Naive thymus-derived CD8-positive, alpha-beta T cell (primary cell): ENCODE data around the gene SERP1. TPM values are rescaled to one million over a fixed set of nuclear protein-coding genes. Genes with fewer than 3 reads are reported as not detected.
"Not testable (repeated sequence)": the region's sequence is repeated elsewhere in the genome, so short reads cannot be mapped to it uniquely, and the experiment has no call there.

Experiments
- ATAC-seq, 2 donors: fragments of 150-1000 bp; cut with Tn5 transposase in 1 of 2; sonication (Bioruptor Pico), chemical (Tn5 transposase) in 1 of 2; 1 replicate in 1 of 2; 2 replicates in 1 of 2; pipeline ENCODE4 v1.10.0; 2021; ENCODE audit warnings: mild to moderate bottlenecking in 2 of 2, moderate library complexity in 2 of 2
- POLR2A ChIA-PET: fragments of 350-600 bp; sonication (Branson Sonifier 250); formaldehyde crosslinking; loops from one replicate; lab custom pipeline; 2021; ENCODE audit warnings: antibody characterized with exemption; lab: Charles Lee
- DNase-seq, 10 donors: peaks; one replicate each; pipeline versions ENCODE4 v3.0.0 to v3.0.0-alpha.2; 2020 to 2022
- H3K27ac Mint-ChIP-seq, 10 donors: one replicate each; pipeline ENCODE4 v1.8.0; 2020 to 2022; ENCODE audit warnings: mild to moderate bottlenecking in 10 of 10, mixed read lengths in 10 of 10, moderate library complexity in 4 of 10, inconsistent platforms in 1 of 10
- H3K27me3 Mint-ChIP-seq, 5 donors: one replicate each; pipeline ENCODE4 v1.8.0; 2021 to 2022; ENCODE audit warnings: mixed read lengths in 5 of 5
- H3K36me3 Mint-ChIP-seq, 3 donors: one replicate each; pipeline ENCODE4 v1.8.0; 2020 to 2022; ENCODE audit warnings: mixed read lengths in 3 of 3, mild to moderate bottlenecking in 2 of 3, inconsistent platforms in 1 of 3
- H3K4me1 Mint-ChIP-seq, 4 donors: one replicate each; pipeline ENCODE4 v1.8.0; 2021 to 2022; ENCODE audit warnings: mixed read lengths in 4 of 4
- H3K4me3 Mint-ChIP-seq, 10 donors: one replicate each; pipeline ENCODE4 v1.8.0; 2020 to 2022; ENCODE audit warnings: mild to moderate bottlenecking in 10 of 10, mixed read lengths in 10 of 10, moderate library complexity in 6 of 10, inconsistent platforms in 1 of 10
- H3K9me3 Mint-ChIP-seq, 9 donors: one replicate each; pipeline ENCODE4 v1.8.0; 2020 to 2022; ENCODE audit warnings: mixed read lengths in 9 of 9, mild to moderate bottlenecking in 3 of 9, inconsistent platforms in 1 of 9, moderate library complexity in 1 of 9
- polyA plus RNA-seq, 3 donors: library from polyadenylated mRNA; unstranded; fragments of 300-500 nt; fragmentation: Illumina TruSeq; gene quantifications; one replicate each; pipeline ENCODE4 v1.2.3, GENCODE V29; 2021
- total RNA-seq, 8 experiments: library from RNA in 2 of 8; stranded (reverse) in 2 of 8; gene quantifications; one replicate each; pipeline ENCODE4 v1.2.3 and lab custom pipeline; 2021 to 2026

SERP1 gene
- total and polyA plus RNA-seq, 5 experiments from 2014 or later, result 114 to 165 (median 121) TPM

DNA sequence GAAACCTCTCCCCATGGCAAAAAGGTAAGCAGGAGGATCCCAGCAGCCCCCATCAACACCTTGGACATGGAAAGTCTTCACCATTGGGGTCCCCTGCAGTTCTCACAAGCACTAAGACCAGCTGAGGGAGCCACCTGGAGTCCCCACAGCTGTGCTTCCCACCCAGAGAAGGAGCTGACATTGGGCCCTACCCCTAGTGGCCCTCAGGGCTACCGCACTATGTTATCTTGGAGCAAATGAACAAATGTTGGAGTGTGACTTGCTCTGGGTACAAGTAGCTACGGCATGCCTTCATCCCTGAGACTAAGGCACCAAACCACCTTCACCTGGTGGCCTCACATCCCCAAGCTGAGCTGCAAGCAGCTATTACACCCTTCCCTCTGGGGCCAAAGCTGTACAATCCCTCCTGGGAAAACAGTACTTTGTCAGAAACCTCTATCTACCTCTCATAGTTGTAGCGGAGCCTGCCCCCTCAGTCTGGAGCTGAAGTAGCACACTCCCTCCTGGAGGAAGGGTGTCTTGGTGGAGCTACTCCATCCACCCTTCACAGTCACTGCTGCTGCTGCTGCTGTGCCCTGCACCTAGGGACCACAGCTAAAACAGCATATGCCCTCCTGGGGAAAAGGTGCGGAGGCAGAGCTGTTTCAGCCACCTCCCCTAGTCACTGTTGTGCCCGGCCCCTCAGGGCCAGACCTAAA, 42.7 kb downstream of the SERP1 start:
- DNase-seq (no peak), ATAC-seq (no peak)

DNA sequence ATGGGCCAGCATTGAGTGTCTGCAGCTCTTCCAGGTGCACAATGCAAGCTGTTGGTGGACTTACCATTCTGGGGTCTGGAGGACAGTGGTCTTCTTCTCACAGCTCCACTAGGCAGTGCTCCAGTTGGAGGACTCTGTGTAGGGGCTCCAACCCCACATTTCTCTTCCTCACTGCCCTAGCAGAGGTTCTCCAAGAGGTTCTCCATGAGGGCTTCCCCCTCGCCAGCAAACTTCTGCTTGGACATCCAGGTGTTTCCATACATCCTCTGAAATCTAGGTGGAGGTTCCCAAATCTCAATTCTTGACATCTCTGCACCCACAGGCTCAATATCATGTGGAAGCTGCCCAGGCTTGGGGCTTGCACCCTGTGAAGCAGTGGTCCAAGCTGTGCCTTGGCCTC, 45.3 kb downstream of the SERP1 start:
- H3K27ac Mint-ChIP-seq, H3K36me3 Mint-ChIP-seq, DNase-seq, ATAC-seq, H3K4me3 Mint-ChIP-seq, H3K4me1 Mint-ChIP-seq, POLR2A ChIA-PET: not testable (repeated sequence)
- H3K27me3 Mint-ChIP-seq, result peaks cover 0 to 11% (median 5%) of the 10 kb centered on the region in 5 donors
- peaks cover 0 to 10% (median 0%) of the 10 kb centered on the region in 9 donors for H3K9me3 Mint-ChIP-seq

More for the DNA sequence above, 42.7 kb downstream of the SERP1 start:
- no peaks in the 10 kb centered on the region for H3K4me1 Mint-ChIP-seq
- POLR2A ChIA-PET, result no interaction called here
- no peak overlapping the region for H3K27ac Mint-ChIP-seq
- peaks cover 0 to 21% (median 3%) of the 10 kb centered on the region in 9 donors for H3K9me3 Mint-ChIP-seq
- H3K36me3 Mint-ChIP-seq, result peaks cover 0 to 18% (median 7%) of the 10 kb centered on the region in 3 donors
- peaks cover 2 to 23% (median 6%) of the 10 kb centered on the region in 5 donors for H3K27me3 Mint-ChIP-seq
- H3K4me3 Mint-ChIP-seq, result no peak overlapping the region

DNA sequence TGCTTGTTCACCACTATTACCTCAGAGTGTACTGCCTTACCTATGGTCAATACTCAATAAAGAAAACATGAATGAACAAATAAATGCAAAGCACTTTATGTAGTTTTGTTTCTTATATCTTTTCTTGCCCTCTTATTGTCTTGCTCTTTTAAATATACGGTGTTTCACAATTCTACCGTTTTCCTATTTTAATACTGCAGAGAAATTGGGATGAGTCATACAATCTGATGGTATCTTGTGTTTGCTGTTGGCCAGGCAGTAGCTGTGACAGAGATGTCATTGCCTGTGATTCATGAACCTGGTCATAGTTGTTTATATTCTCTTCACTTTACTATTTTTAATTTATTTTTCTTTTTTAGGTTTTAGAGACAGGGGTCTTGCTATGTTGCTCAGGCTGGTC, 48.3 kb downstream of the SERP1 start:
- Mint-ChIP-seq H3K27me3 (no peaks in the 10 kb centered on the region), H3K27ac (no peak overlapping the region), H3K4me3 (no peak overlapping the region), H3K9me3 (peaks cover 0 to 10% (median 0%) of the 10 kb centered on the region in 9 donors), H3K36me3 (peaks cover 0 to 6% (median 4%) of the 10 kb centered on the region in 3 donors), H3K4me1 (peaks cover 0 to 2% (median 0%) of the 10 kb centered on the region in 4 donors)
- POLR2A ChIA-PET, result no interaction called here
- no peak for ATAC-seq
- no peak for DNase-seq

DNA sequence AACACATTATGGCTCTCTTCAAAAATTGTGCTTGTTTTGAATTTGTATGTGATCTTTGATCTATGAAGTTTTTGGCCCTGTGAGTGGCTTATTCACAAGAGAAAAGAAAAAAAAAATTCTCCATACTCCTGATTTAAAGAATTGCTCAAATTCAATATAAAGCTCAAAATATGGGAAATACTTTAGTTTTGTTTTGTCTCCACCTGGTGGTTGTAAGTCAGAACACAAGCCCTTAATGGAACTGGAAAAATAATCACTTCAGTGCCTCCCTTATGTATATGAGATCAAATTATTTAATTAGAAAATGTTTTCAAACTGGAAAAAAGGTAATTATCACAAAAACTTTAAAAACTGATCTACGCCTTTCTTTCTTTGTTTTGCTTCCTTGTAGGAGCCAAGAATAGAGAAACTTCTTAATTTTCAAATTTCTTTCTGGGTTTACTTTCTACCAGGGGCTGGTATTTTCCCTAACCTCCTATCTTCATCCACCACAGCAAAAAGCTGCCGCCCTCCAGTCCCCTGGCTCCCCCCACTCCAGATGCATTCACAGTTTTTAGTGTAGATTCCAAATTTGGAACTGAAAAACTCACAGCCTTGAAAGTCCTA, 50.6 kb downstream of the SERP1 start:
- ATAC-seq (peak in 1 of 2 donors; percentile 64), DNase-seq (peak in 4 of 10 donors; percentile 15 to 53 (median 50))
- Mint-ChIP-seq H3K27me3 (no peaks in the 10 kb centered on the region), H3K27ac (no peak overlapping the region), H3K36me3 (no peaks in the 10 kb centered on the region), H3K9me3 (no peaks in the 10 kb centered on the region), H3K4me1 (peaks cover 0 to 2% (median 0%) of the 10 kb centered on the region in 4 donors), H3K4me3 (no peak overlapping the region)
- POLR2A ChIA-PET, result interaction anchor here (2.9 kb wide), 1 partner anchor 86 kb away, joined by 17 read pairs; no protein-coding TSS in a partner anchor

DNA sequence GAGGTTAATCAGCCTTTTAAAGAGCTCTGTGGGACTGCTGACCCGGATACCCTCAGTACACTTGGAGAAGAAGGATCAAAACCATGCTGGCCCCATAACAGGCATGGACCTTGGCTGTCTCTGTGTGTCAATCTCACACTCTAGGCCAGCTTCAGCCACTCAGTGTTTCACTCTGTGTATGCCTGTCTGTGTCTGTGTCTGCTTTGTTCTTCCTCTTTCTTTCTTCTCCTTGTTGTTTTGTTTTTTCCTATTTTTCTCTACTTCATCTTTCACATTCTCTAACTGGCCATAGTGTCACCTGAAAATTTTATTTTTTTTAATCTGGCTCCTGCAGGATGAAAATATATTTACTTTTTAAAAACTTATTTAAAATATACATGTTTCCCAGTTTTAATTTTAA, 51.1 kb downstream of the SERP1 start:
- Mint-ChIP-seq H3K4me1 (peaks cover 0 to 2% (median 0%) of the 10 kb centered on the region in 4 donors), H3K36me3 (no peaks in the 10 kb centered on the region)

DNA sequence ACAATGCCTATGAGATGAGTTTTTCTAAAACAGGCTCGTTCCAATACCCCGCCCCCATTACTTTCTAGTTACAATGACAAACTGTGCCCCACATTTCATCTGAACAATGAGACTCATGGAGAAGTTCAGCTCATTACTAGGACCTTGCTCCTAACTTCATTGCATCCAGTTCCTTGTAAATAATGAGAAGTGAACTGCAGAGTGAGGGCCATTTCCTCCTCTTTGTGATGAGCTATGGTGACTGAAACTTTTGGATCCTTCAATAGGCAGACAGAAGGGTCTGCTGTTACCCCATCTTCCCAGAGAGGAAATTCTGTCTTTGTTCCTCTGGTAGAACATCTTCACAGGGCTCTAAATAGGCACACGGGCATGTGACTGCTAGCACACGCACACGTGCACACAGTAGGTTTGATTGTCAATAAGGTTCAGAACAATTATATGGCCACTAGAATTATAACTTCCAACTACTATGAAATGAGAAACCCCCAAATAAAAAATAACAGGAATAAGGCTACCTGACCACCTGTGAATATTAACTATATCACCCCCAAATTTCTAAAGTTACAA, 51.8 kb downstream of the SERP1 start:
- H3K4me1 Mint-ChIP-seq, result peaks cover 0 to 2% (median 0%) of the 10 kb centered on the region in 4 donors
- ATAC-seq, result no peak
- H3K9me3 Mint-ChIP-seq, result no peaks in the 10 kb centered on the region
- no peak overlapping the region for H3K27ac Mint-ChIP-seq
- POLR2A ChIA-PET, result interaction anchor here (2.9 kb wide), 1 partner anchor 85 kb away, joined by 17 read pairs; no protein-coding TSS in a partner anchor
- no peak for DNase-seq
- no peak overlapping the region for H3K4me3 Mint-ChIP-seq
- H3K36me3 Mint-ChIP-seq, result no peaks in the 10 kb centered on the region
- H3K27me3 Mint-ChIP-seq, result no peaks in the 10 kb centered on the region

More for the DNA sequence above, 51.1 kb downstream of the SERP1 start:
- H3K27ac Mint-ChIP-seq, result no peak overlapping the region
- POLR2A ChIA-PET, result interaction anchor here (2.9 kb wide), 1 partner anchor 86 kb away, joined by 17 read pairs; no protein-coding TSS in a partner anchor
- DNase-seq, result no peak
- no peak overlapping the region for H3K4me3 Mint-ChIP-seq
- no peaks in the 10 kb centered on the region for H3K9me3 Mint-ChIP-seq
- H3K27me3 Mint-ChIP-seq, result no peaks in the 10 kb centered on the region
- no peak for ATAC-seq

Other genes starting within 250 kb of the SERP1 start
- 10 to 100 TPM; 25.9 to 28.9 TPM for gene TSC22D2, start 138.2 kb downstream of the SERP1 start, total RNA-seq
- gene TSC22D2, start 138.2 kb downstream of the SERP1 start, polyA plus RNA-seq, result 10 to 100 TPM in 1 of 3 donors, 1 to 10 TPM in 2; 6.3 to 11.8 (median 8.0) TPM
- 100 to 1,000 TPM; 103 to 120 TPM for gene EIF2A, start 291 bp upstream of the SERP1 start, total RNA-seq
- 10 to 100 TPM; 47.7 to 67.2 (median 50.8) TPM for gene EIF2A, start 291 bp upstream of the SERP1 start, polyA plus RNA-seq
- 10 to 100 TPM; 61.4 to 68.5 TPM for gene SELENOT, start 56.8 kb upstream of the SERP1 start, total RNA-seq
- gene SELENOT, start 56.8 kb upstream of the SERP1 start, polyA plus RNA-seq, result 100 to 1,000 TPM; 142 to 267 (median 173) TPM
- not detected for gene ERICH6, start 157.4 kb upstream of the SERP1 start, total RNA-seq
- under 1 TPM; 0.14 to 0.60 (median 0.27) TPM for gene ERICH6, start 157.4 kb upstream of the SERP1 start, polyA plus RNA-seq
- gene SIAH2, start 216.7 kb upstream of the SERP1 start, total RNA-seq, result 10 to 100 TPM; 16.9 to 18.4 TPM
- gene SIAH2, start 216.7 kb upstream of the SERP1 start, polyA plus RNA-seq, result 10 to 100 TPM; 10.9 to 20.5 (median 20.3) TPM